Neural cell (in vitro differentiated cells): ENCODE data around the gene ATP2C2. TPM values are rescaled to one million over a fixed set of nuclear protein-coding genes. Genes with fewer than 3 reads are reported as not detected.

Experiments
- H2AFZ ChIP-seq: fragments of 200-600, 300-800 bp; sonication (generic), shearing (Covaris generic); 2 replicates; pipeline ENCODE4 v1.6.0; 2014; ENCODE audit warnings: low read depth, mild to moderate bottlenecking, antibody characterized with exemption, low read length, moderate library complexity
- H3F3A ChIP-seq: fragments of 200-600 bp; shearing (Covaris generic); 2 replicates; pipeline ENCODE4 v1.6.1; 2016; ENCODE audit warnings: mild to moderate bottlenecking, moderate library complexity, mixed read lengths, antibody characterized with exemption, low read length; ENCODE audit not compliant: insufficient read depth, poor library complexity, severe bottlenecking
- H3K27ac ChIP-seq: fragments of 200-600, 300-800 bp; sonication (generic), shearing (Covaris generic); 2 replicates; pipeline ENCODE4 v1.5.1; 2014; ENCODE audit warnings: mild to moderate bottlenecking, low read length, moderate library complexity
- H3K27me3 ChIP-seq: fragments of 300-800, 200-600 bp; sonication (generic), shearing (Covaris generic); 2 replicates; pipeline ENCODE4 v1.6.0; 2014; ENCODE audit warnings: mild to moderate bottlenecking, low read depth, low read length, moderate library complexity; ENCODE audit not compliant: insufficient read depth
- H3K36me3 ChIP-seq: fragments of 300-800, 200-600 bp; sonication (generic), shearing (Covaris generic); 2 replicates; pipeline ENCODE4 v1.5.1; 2014; ENCODE audit warnings: mild to moderate bottlenecking, antibody characterized with exemption, low read length, moderate library complexity; ENCODE audit not compliant: insufficient read depth
- H3K4me2 ChIP-seq: fragments of 300-800, 200-600 bp; sonication (generic), shearing (Covaris generic); 2 replicates; pipeline ENCODE4 v1.6.0; 2014; ENCODE audit warnings: mild to moderate bottlenecking, low read length
- H3K4me3 ChIP-seq: fragments of 300-800, 200-600 bp; sonication (generic), shearing (Covaris generic); 2 replicates; pipeline ENCODE4 v1.5.1; 2014; ENCODE audit warnings: mild to moderate bottlenecking, low read length, moderate library complexity
- H3K79me2 ChIP-seq: fragments of 200-600 bp; shearing (Covaris generic); replicated peaks from 2 replicates; pipeline ENCODE4 v1.6.0; 2014; ENCODE audit warnings: mild to moderate bottlenecking, low read length, moderate library complexity; ENCODE audit not compliant: insufficient read depth
- H3K9ac ChIP-seq: fragments of 300-800, 200-600 bp; sonication (generic), shearing (Covaris generic); 2 replicates; pipeline ENCODE4 v1.6.1; 2016; ENCODE audit warnings: mild to moderate bottlenecking, low read length, mixed read lengths
- H3K9me2 ChIP-seq: fragments of 200-600 bp; shearing (Covaris generic); 2 replicates; pipeline ENCODE4 v1.6.1; 2016; ENCODE audit warnings: mild to moderate bottlenecking, low read length, mixed read lengths; ENCODE audit not compliant: insufficient read depth
- H3K9me3 ChIP-seq: fragments of 200-600, 300-800 bp; sonication (generic), shearing (Covaris generic); 2 replicates; pipeline ENCODE4 v1.6.1; 2016; ENCODE audit warnings: mild to moderate bottlenecking, mixed run types, low read length, moderate library complexity, mixed read lengths
- H4K20me1 ChIP-seq: fragments of 200-600 bp; shearing (Covaris generic); 2 replicates; pipeline ENCODE4 v1.6.1; 2016; ENCODE audit warnings: mild to moderate bottlenecking, mixed run types; ENCODE audit not compliant: insufficient read depth
- EP300 ChIP-seq: fragments of 450-650 bp; conservative IDR thresholded peaks from 2 replicates; pipeline ENCODE4 v1.6.1; 2014; ENCODE audit warnings: antibody characterized with exemption, mild to moderate bottlenecking, moderate library complexity; ENCODE audit not compliant: poor library complexity, severe bottlenecking
- EZH2 ChIP-seq: fragments of 200-600, 300-800 bp; shearing (Covaris generic), sonication (generic); IDR thresholded peaks from 2 replicates; pipeline ENCODE4 v1.6.1; 2014; ENCODE audit warnings: antibody characterized with exemption, low read length, borderline replicate concordance, mild to moderate bottlenecking; ENCODE audit not compliant: insufficient read depth, poor library complexity, severe bottlenecking
- MXI1 ChIP-seq: fragments of 450-650 bp; conservative IDR thresholded peaks from 2 replicates; pipeline ENCODE4 v1.6.1; 2014; ENCODE audit warnings: antibody characterized with exemption, mild to moderate bottlenecking; ENCODE audit not compliant: poor library complexity, severe bottlenecking
- POLR2AphosphoS5 ChIP-seq: IDR thresholded peaks from 2 replicates; pipeline ENCODE4 v1.6.1; 2012
- RAD21 ChIP-seq: fragments of 450-650 bp; conservative IDR thresholded peaks from 2 replicates; pipeline ENCODE4 v1.6.1; 2014; ENCODE audit warnings: antibody characterized with exemption, mild to moderate bottlenecking, moderate library complexity
- SMC3 ChIP-seq: fragments of 450-650 bp; conservative IDR thresholded peaks from 2 replicates; pipeline ENCODE4 v1.6.1; 2014; ENCODE audit warnings: antibody characterized with exemption, mild to moderate bottlenecking, moderate library complexity; ENCODE audit not compliant: poor library complexity
- TAF1 ChIP-seq: IDR thresholded peaks from 2 replicates; pipeline ENCODE4 v1.6.1; 2012; ENCODE audit warnings: low read depth
- polyA plus RNA-seq: library from polyadenylated mRNA; depleted of rRNA; stranded (reverse); fragments of >200 nt; gene quantifications from 2 replicates; pipeline ENCODE4 v1.2.3, GENCODE V29; 2014
- TF ChIP-seq, protein P1 (sequence below): fragments of 450-650 bp; IDR thresholded peaks from 2 replicates; pipeline ENCODE4 v1.5.1; 2014; ENCODE audit warnings: antibody characterized with exemption, mild to moderate bottlenecking, moderate library complexity; ENCODE audit not compliant: poor library complexity, severe bottlenecking
- TF ChIP-seq, protein P2 (sequence below): IDR thresholded peaks from 2 replicates; pipeline ENCODE4 v1.6.1; 2012; ENCODE audit warnings: borderline replicate concordance

Gene ATP2C2
- polyA plus RNA-seq, 1 donor from 2014 or later, result not detected

DNA sequence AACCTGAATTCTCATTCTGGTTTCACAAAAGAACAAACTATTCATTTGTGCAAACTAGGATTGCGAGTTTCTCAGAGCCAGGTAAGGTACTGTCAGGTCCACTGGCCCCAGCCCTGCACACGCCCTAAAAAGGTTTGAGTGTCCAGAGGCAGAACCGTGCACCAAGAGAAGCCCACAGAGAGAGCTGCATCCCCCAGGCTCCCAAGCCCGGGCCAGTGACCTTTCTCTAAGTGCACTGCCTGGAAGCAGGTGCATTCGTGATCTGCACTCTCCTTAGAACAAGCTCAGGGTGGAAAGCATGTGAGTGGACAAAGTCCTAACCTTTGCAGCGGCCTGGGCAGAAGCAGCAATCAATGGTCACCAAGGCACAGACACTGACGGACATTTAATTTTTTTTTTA, 109.3 kb downstream of the ATP2C2 start:
- no peak overlapping the region for H3K27ac ChIP-seq
- no peak overlapping the region for H2AFZ ChIP-seq
- no peak overlapping the region for H3K9ac ChIP-seq
- H3K36me3 ChIP-seq, result no peaks in the 10 kb centered on the region
- no peaks in the 10 kb centered on the region for H4K20me1 ChIP-seq
- no peaks in the 10 kb centered on the region for H3K27me3 ChIP-seq
- TF ChIP-seq SMC3, result no peak
- no peak for TF ChIP-seq MXI1
- TF ChIP-seq EZH2, result no peak
- TF ChIP-seq, protein P1, sequence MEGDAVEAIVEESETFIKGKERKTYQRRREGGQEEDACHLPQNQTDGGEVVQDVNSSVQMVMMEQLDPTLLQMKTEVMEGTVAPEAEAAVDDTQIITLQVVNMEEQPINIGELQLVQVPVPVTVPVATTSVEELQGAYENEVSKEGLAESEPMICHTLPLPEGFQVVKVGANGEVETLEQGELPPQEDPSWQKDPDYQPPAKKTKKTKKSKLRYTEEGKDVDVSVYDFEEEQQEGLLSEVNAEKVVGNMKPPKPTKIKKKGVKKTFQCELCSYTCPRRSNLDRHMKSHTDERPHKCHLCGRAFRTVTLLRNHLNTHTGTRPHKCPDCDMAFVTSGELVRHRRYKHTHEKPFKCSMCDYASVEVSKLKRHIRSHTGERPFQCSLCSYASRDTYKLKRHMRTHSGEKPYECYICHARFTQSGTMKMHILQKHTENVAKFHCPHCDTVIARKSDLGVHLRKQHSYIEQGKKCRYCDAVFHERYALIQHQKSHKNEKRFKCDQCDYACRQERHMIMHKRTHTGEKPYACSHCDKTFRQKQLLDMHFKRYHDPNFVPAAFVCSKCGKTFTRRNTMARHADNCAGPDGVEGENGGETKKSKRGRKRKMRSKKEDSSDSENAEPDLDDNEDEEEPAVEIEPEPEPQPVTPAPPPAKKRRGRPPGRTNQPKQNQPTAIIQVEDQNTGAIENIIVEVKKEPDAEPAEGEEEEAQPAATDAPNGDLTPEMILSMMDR, result no peak
- no peak for TF ChIP-seq POLR2AphosphoS5
- no peak for TF ChIP-seq EP300
- no peak for TF ChIP-seq RAD21
- TF ChIP-seq, protein P2, sequence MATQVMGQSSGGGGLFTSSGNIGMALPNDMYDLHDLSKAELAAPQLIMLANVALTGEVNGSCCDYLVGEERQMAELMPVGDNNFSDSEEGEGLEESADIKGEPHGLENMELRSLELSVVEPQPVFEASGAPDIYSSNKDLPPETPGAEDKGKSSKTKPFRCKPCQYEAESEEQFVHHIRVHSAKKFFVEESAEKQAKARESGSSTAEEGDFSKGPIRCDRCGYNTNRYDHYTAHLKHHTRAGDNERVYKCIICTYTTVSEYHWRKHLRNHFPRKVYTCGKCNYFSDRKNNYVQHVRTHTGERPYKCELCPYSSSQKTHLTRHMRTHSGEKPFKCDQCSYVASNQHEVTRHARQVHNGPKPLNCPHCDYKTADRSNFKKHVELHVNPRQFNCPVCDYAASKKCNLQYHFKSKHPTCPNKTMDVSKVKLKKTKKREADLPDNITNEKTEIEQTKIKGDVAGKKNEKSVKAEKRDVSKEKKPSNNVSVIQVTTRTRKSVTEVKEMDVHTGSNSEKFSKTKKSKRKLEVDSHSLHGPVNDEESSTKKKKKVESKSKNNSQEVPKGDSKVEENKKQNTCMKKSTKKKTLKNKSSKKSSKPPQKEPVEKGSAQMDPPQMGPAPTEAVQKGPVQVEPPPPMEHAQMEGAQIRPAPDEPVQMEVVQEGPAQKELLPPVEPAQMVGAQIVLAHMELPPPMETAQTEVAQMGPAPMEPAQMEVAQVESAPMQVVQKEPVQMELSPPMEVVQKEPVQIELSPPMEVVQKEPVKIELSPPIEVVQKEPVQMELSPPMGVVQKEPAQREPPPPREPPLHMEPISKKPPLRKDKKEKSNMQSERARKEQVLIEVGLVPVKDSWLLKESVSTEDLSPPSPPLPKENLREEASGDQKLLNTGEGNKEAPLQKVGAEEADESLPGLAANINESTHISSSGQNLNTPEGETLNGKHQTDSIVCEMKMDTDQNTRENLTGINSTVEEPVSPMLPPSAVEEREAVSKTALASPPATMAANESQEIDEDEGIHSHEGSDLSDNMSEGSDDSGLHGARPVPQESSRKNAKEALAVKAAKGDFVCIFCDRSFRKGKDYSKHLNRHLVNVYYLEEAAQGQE, result no peak
- no peak for TF ChIP-seq TAF1
- H3K9me3 ChIP-seq, result no peaks in the 10 kb centered on the region
- no peaks in the 10 kb centered on the region for H3K9me2 ChIP-seq
- no peak overlapping the region for H3K4me3 ChIP-seq
- H3K4me2 ChIP-seq, result no peak overlapping the region
- H3K79me2 ChIP-seq, result no peaks in the 10 kb centered on the region
- no peaks in the 10 kb centered on the region for H3F3A ChIP-seq

DNA sequence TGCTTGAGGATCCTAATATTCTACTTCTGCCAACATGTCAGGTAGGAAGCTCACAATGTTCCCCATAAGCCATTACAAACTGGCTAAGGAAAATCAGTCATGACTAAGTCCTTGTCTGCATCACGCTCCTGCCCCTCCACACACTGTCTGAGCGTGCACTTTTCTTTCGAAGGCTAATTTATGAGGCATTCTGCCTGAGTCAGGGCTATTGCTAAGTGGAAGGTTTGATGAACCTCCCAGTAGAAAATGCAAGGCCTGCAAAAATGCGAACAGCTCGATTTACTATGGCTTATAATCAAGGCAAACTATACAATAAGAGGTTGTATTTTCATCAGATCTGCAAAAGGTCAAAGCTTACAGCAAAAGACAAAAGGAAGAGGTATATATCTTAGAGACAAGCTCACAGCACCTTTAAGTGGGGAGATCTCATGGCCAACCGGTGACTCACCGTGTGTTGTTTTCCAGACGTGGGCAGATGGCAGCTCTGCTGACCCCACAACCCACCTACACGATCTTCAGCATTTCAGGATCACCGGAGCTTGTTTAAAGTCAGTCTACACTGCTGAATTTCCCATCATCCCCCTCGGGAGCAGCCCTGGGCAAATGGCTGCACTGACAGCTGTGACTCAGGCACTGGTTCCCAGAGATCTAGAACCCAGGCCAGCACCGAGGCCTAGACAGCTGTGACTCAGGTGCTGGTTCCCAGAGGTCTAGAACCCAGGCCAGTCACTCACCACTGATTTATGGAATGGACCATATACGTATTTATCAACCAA, 110.0 kb downstream of the ATP2C2 start:
- Histone ChIP-seq H3K4me2 (no peak overlapping the region), H3K36me3 (no peaks in the 10 kb centered on the region), H3K27me3 (no peaks in the 10 kb centered on the region), H3K9me3 (no peaks in the 10 kb centered on the region), H3K79me2 (no peaks in the 10 kb centered on the region), H2AFZ (no peak overlapping the region), H3K4me3 (no peak overlapping the region), H3F3A (no peaks in the 10 kb centered on the region), H3K27ac (no peak overlapping the region), H3K9ac (no peak overlapping the region), H4K20me1 (no peaks in the 10 kb centered on the region), H3K9me2 (no peaks in the 10 kb centered on the region)
- no peak for TF ChIP-seq POLR2AphosphoS5
- no peak for TF ChIP-seq SMC3
- TF ChIP-seq RAD21, result no peak
- TF ChIP-seq, protein P2, result no peak
- TF ChIP-seq EZH2, result no peak
- no peak for TF ChIP-seq MXI1
